CD4-positive, alpha-beta T cell (primary cell): ENCODE measurements around the gene FGGY. TPM values are rescaled to one million over a fixed set of nuclear protein-coding genes. Genes with fewer than 3 reads are reported as not detected.

ENCODE experiments used
- ATAC-seq: fragments of 200-7000 bp; cut with Tn5 transposase; one replicate; pipeline ENCODE4 v1.10.0; 2022; ENCODE audit warnings: mild to moderate bottlenecking; ENCODE audit not compliant: poor library complexity
- CTCF ChIA-PET: fragments of 350-600 bp; sonication (Branson Sonifier 250); formaldehyde crosslinking; loops from one replicate; lab custom pipeline; 2021; ENCODE audit warnings: antibody characterized with exemption, inconsistent platforms; lab: Charles Lee
- POLR2A ChIA-PET: fragments of 350-600 bp; sonication (Branson Sonifier 250); formaldehyde crosslinking; loops from one replicate; lab custom pipeline; 2021; ENCODE audit warnings: antibody characterized with exemption, inconsistent platforms; lab: Charles Lee
- DNase-seq, 14 experiments: peaks; one replicate each; pipeline ENCODE4 v3.0.0-alpha.2; 2013 to 2020; ENCODE audit warnings: mixed read lengths in 2 of 14
- H3K27ac ChIP-seq, 2 donors: one replicate each; pipeline versions ENCODE4 v1.5.1 to v1.7.0; 2013; ENCODE audit warnings: low read length in 2 of 2, low read depth in 1 of 2, mild to moderate bottlenecking in 1 of 2
- H3K27me3 ChIP-seq, 2 experiments: 1 replicate in 1 of 2; 2 replicates in 1 of 2; pipeline versions ENCODE4 v1.6.1 to v1.7.0; 2013; ENCODE audit warnings: low read length in 2 of 2, control low read depth in 1 of 2, mild to moderate bottlenecking in 1 of 2, moderate library complexity in 1 of 2; ENCODE audit not compliant: insufficient read depth in 2 of 2, control insufficient read depth in 1 of 2
- H3K36me3 ChIP-seq: one replicate; pipeline ENCODE4 v1.6.1; 2013; ENCODE audit warnings: low read length, control low read depth; ENCODE audit not compliant: insufficient read depth
- H3K4me1 ChIP-seq: one replicate; pipeline ENCODE4 v1.6.1; 2013; ENCODE audit warnings: low read length, control low read depth; ENCODE audit not compliant: insufficient read depth
- H3K4me3 ChIP-seq: one replicate; pipeline ENCODE4 v1.5.1; 2013; ENCODE audit warnings: mild to moderate bottlenecking, low read length, moderate library complexity
- H3K9me3 ChIP-seq, 2 experiments: 1 replicate in 1 of 2; 2 replicates in 1 of 2; pipeline versions ENCODE4 v1.6.1 to v1.7.0; 2013; ENCODE audit warnings: low read length in 2 of 2, mild to moderate bottlenecking in 2 of 2, control low read depth in 1 of 2, moderate library complexity in 1 of 2; ENCODE audit not compliant: control insufficient read depth in 1 of 2, insufficient read depth in 1 of 2
- H3K27ac Mint-ChIP-seq: one replicate; pipeline ENCODE4 v1.8.0; 2020; ENCODE audit warnings: mixed read lengths
- H3K27me3 Mint-ChIP-seq: one replicate; pipeline ENCODE4 v1.8.0; 2021; ENCODE audit warnings: mixed read lengths
- H3K36me3 Mint-ChIP-seq: one replicate; pipeline ENCODE4 v1.8.0; 2021; ENCODE audit warnings: low read depth, mixed read lengths
- H3K4me1 Mint-ChIP-seq: one replicate; pipeline ENCODE4 v1.8.0; 2021; ENCODE audit warnings: low read depth, mixed read lengths
- H3K4me3 Mint-ChIP-seq: one replicate; pipeline ENCODE4 v1.8.0; 2020; ENCODE audit warnings: mild to moderate bottlenecking, mixed read lengths
- H3K9me3 Mint-ChIP-seq: one replicate; pipeline ENCODE4 v1.8.0; 2020; ENCODE audit warnings: mixed read lengths
- intact Hi-C, 2 experiments: fragments of 100-400 bp; cut with DNase I in 1 of 2; cut with micrococcal nuclease in 1 of 2; formaldehyde crosslinking; loops; one replicate each; pipeline versions ENCODE4 v1.15.1 to v1.9.0; 2023 to 2025; cut with DNase I, micrococcal nuclease
- total RNA-seq, 174 experiments: library from RNA in 2 of 174; stranded (reverse) in 2 of 174; gene quantifications; one replicate each; pipeline ENCODE4 v1.2.3 and lab custom pipeline; 2021 to 2026
- TF ChIP-seq, protein P1 (sequence below): fragments of 200-600 bp; IDR thresholded peaks from one replicate; pipeline ENCODE4 v1.8.0; 2022; ENCODE audit warnings: antibody characterized with exemption, mild to moderate bottlenecking

FGGY gene
- total RNA-seq, 2 experiments from 2014 or later: 9.5 to 10.0 TPM

DNA sequence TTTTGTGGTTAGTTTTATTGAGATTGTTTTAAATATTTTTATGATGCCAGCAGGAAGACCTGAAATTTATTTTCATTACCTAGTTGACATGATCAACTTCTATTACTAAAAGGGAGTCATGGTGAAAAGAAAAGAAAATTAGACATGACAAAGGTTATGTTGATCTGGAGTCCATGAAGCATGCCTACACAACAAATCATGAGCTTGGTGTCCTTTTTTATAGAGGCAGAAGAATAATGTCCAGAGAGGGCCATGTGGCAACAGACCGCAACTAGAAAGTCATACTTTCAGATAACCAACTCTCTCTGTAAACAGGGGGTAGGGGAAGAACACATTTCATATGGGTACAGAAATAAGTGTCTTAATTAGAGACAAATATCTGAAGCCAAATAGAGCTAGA is 342.4 kb downstream of the FGGY start:
- intact Hi-C loops: no loop called here
- H3K27ac Mint-ChIP-seq: no peak overlapping the region
- CTCF ChIA-PET: no interaction called here

DNA sequence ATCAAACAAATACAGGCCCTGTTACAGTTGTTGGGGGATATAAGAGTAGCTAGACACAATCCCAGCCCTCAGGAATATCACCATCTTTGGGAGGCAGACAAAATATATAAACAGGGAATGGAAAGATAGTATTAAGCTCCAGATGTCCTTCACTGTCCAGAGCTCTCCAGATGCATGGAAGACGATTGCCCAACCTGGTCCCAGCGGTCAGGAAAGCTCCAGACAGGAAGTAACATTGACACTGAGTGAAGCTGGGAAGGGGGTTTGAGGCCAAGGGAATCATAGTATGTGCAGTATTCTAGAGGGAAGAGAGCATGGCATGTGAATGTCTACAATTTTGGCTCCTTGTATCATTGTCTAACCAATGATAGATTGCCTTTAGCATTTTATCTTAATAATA is 344.0 kb downstream of the FGGY start:
- no peaks in the 10 kb centered on the region for H3K36me3 Mint-ChIP-seq
- Histone ChIP-seq H3K27ac (no peak overlapping the region), H3K4me1 (no peaks in the 10 kb centered on the region), H3K27me3 (no peaks in the 10 kb centered on the region), H3K4me3 (no peak overlapping the region), H3K36me3 (no peaks in the 10 kb centered on the region), H3K9me3 (no peaks in the 10 kb centered on the region)
- intact Hi-C loops: no loop called here
- H3K9me3 Mint-ChIP-seq: no peaks in the 10 kb centered on the region
- TF ChIP-seq, protein P1, sequence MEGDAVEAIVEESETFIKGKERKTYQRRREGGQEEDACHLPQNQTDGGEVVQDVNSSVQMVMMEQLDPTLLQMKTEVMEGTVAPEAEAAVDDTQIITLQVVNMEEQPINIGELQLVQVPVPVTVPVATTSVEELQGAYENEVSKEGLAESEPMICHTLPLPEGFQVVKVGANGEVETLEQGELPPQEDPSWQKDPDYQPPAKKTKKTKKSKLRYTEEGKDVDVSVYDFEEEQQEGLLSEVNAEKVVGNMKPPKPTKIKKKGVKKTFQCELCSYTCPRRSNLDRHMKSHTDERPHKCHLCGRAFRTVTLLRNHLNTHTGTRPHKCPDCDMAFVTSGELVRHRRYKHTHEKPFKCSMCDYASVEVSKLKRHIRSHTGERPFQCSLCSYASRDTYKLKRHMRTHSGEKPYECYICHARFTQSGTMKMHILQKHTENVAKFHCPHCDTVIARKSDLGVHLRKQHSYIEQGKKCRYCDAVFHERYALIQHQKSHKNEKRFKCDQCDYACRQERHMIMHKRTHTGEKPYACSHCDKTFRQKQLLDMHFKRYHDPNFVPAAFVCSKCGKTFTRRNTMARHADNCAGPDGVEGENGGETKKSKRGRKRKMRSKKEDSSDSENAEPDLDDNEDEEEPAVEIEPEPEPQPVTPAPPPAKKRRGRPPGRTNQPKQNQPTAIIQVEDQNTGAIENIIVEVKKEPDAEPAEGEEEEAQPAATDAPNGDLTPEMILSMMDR: no peak
- POLR2A ChIA-PET: no interaction called here
- no peak for DNase-seq
- H3K27me3 Mint-ChIP-seq: no peaks in the 10 kb centered on the region
- CTCF ChIA-PET: no interaction called here
- no peak overlapping the region for H3K27ac Mint-ChIP-seq
- no peaks in the 10 kb centered on the region for H3K4me1 Mint-ChIP-seq
- ATAC-seq: no peak
- no peak overlapping the region for H3K4me3 Mint-ChIP-seq

More for the DNA sequence above, 342.4 kb downstream of the FGGY start:
- no peak overlapping the region for H3K4me3 Mint-ChIP-seq
- Histone ChIP-seq H3K36me3 (no peaks in the 10 kb centered on the region), H3K27me3 (no peaks in the 10 kb centered on the region), H3K4me1 (no peaks in the 10 kb centered on the region), H3K27ac (no peak overlapping the region), H3K9me3 (no peaks in the 10 kb centered on the region), H3K4me3 (no peak overlapping the region)
- ATAC-seq (no peak), DNase-seq (no peak)
- H3K4me1 Mint-ChIP-seq: no peaks in the 10 kb centered on the region
- no peaks in the 10 kb centered on the region for H3K9me3 Mint-ChIP-seq
- POLR2A ChIA-PET: no interaction called here
- H3K27me3 Mint-ChIP-seq: no peaks in the 10 kb centered on the region
- H3K36me3 Mint-ChIP-seq: no peaks in the 10 kb centered on the region
- TF ChIP-seq, protein P1: no peak

DNA sequence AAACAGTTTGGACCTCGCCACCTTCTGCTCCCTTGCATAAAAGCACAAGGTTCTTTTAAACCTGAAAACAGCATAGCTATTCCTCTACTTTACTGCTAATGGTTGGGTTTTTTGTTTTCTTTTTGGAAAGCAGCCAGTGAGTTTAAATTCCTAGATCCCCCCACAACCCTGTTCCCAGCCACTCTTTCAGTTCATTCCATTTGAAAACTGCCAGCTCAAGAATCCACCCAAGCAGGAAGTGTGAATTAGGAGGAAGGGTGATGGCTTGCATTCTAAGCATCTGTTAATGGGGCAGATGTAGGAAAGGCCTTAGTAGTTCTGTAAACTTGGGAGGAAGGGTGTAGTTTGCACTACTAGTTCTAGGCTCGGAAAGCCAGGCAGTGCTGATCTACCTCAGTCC is 344.9 kb downstream of the FGGY start:
- POLR2A ChIA-PET: no interaction called here
- Histone ChIP-seq H3K9me3 (no peaks in the 10 kb centered on the region), H3K36me3 (no peaks in the 10 kb centered on the region), H3K4me1 (no peaks in the 10 kb centered on the region), H3K4me3 (no peak overlapping the region), H3K27ac (no peak overlapping the region), H3K27me3 (no peaks in the 10 kb centered on the region)
- TF ChIP-seq, protein P1: no peak
- Mint-ChIP-seq H3K36me3 (peaks cover under 1% of the 10 kb centered on the region), H3K9me3 (no peaks in the 10 kb centered on the region), H3K4me1 (no peaks in the 10 kb centered on the region), H3K27ac (no peak overlapping the region), H3K27me3 (no peaks in the 10 kb centered on the region), H3K4me3 (no peak overlapping the region)
- intact Hi-C loops: no loop called here
- ATAC-seq (no peak), DNase-seq (no peak)
- CTCF ChIA-PET: no interaction called here
